ENCODE data around the gene SEC23B.

Gene SEC23B

DNA sequence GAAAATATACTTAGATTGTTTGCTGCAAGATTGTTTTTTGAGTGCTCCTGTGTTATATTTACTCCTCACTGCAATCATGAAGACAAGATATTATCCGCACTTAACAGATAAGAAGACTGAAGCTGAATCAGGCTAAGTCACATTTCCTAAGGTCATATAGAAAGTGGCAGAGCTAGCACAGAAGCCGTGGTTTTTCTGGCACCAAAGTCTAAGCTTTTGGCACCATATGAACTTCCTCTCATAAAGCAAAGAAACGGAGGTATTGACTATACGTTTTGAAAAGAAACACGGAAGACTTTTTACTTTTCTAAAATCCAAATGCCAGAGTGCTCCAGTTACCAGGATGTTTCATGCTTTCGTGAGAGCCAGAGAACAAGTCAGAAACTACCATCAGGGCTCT is 70.8 kb downstream of the SEC23B start:
- TF ChIP-seq, protein P1, sequence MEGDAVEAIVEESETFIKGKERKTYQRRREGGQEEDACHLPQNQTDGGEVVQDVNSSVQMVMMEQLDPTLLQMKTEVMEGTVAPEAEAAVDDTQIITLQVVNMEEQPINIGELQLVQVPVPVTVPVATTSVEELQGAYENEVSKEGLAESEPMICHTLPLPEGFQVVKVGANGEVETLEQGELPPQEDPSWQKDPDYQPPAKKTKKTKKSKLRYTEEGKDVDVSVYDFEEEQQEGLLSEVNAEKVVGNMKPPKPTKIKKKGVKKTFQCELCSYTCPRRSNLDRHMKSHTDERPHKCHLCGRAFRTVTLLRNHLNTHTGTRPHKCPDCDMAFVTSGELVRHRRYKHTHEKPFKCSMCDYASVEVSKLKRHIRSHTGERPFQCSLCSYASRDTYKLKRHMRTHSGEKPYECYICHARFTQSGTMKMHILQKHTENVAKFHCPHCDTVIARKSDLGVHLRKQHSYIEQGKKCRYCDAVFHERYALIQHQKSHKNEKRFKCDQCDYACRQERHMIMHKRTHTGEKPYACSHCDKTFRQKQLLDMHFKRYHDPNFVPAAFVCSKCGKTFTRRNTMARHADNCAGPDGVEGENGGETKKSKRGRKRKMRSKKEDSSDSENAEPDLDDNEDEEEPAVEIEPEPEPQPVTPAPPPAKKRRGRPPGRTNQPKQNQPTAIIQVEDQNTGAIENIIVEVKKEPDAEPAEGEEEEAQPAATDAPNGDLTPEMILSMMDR (IDR thresholded peaks at IDR 0.05) = no peak

DNA sequence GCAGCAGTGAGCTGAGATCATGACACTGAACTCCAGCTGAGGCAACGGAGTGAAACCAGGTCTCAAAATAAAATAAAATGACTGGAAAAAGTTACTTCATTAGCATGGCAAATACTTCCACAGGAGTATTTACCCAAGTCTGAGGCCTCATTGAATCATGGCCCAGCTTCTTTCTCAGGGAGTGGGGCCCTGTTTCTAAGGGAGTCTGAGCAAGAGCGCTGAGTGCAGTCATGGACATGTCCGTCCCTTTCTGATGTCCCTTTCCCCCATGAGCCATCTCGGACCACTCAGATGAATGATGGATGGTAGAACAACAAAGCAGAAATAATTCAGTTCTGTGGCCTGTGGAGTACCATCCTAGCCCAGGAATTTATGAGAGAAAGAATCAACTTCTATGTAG is 72.3 kb downstream of the SEC23B start:
- TF ChIP-seq, protein P1 (IDR thresholded peaks at IDR 0.05) = no peak

DNA sequence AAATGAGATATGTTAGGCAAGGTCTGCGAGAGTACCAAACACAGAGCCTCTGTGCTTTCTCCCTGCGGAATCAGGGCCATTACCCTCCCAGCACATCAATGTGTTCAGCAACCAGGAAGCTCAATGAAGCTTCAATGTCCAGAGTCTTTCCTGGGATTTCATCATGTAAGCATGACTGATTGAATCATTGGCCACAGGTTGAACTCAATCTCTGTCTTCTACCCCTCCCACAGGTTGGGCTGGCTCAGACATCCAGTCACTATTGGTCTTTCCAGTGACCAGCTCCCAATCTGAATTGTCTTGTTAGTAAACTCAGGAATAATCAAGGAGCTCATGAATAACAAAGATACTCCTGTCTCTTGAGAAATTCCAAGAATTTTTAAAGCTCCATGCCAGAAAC is 77.4 kb downstream of the SEC23B start:
- TF ChIP-seq, protein P1 (IDR thresholded peaks at IDR 0.05) = no peak

- TF ChIP-seq, protein P1 (IDR thresholded peaks at IDR 0.05) = peak; percentile 84
Observed at GRCh38 chr20:18587665-18588573, 80.2 kb downstream of the SEC23B start, which contains the start of gene DTD1. TSS of gene DTD1 (plus strand) at chr20:18588054. CDS start at chr20:18588073, 19 bp downstream.

GRCh38 chr20:18588574-18588933 is 80.8 kb downstream of the SEC23B start:
- TF ChIP-seq, protein P1 (IDR thresholded peaks at IDR 0.05) = no peak

GRCh38 chr20:18589941-18590674 is 82.4 kb downstream of the SEC23B start:
- TF ChIP-seq, protein P1 (IDR thresholded peaks at IDR 0.05) = no peak

DNA sequence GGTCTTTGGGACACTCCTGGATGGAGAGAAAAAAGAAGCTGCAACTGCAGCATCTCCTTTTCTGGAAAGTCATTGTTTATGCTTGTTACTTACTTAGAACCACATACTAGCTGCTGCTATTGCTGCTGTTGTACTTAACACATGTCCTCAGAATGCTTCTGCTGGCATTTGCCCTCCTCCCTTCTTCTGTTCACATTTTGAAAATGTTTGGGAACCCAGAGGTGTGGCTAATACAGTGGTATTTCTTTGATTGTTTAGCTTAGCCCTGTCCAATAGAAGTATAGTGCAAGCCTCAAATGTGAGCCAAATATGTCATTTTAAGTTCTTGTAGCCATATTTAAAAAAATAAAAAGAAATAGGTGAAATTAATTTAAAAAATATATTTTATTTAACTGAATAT is 88.5 kb downstream of the SEC23B start:
- TF ChIP-seq, protein P1 (IDR thresholded peaks at IDR 0.05) = no peak
